ENCODE results near the gene ADCY9.
"Not testable (repeated sequence)": the region's sequence is repeated elsewhere in the genome, so short reads cannot be mapped to it uniquely, and the experiment has no call there.

Gene ADCY9

DNA sequence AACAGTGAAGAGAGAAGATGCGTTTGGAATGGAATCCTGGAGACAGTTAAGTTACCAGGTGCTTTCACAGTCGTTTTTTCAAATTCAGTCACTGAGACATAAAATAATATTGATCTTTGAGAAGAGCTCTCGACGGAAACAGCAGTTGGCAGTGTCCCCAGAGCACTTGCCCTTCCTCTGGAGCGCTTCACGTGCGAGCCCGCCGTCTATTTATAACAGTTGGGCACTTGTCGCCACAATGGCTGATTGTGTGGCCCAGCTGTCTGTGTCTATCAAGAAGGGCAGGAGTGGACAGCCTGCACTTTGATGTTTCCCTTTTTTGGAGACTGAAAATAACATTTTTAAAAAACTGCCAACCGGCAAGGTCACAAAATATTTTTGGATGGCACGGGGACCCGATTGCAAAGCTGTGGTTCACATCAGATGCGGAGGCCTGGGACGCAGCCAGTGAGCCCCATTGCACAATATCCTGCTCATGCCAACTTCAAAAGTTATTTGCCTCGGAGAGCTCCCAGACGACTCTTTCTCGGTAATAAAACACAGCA, 62.9 kb downstream of the ADCY9 start:
- DNase-seq (ENCODE audit: low spot score) = no peak
- TF ChIP-seq CTCF (IDR thresholded peaks at IDR 0.05; ENCODE audit: extremely low read depth, missing control alignments) = no peak

- TF ChIP-seq CTCF (IDR thresholded peaks at IDR 0.05; ENCODE audit: extremely low read depth, missing control alignments) = no peak
- DNase-seq (ENCODE audit: low spot score) = no peak
Observed at GRCh38 chr16:4052801-4053293, 63.4 kb downstream of the ADCY9 start.

- no peak for DNase-seq (ENCODE audit: low spot score)
- no peak for TF ChIP-seq CTCF (IDR thresholded peaks at IDR 0.05; ENCODE audit: extremely low read depth, missing control alignments)
Observed at GRCh38 chr16:4052096-4052495, 64.1 kb downstream of the ADCY9 start.

DNA sequence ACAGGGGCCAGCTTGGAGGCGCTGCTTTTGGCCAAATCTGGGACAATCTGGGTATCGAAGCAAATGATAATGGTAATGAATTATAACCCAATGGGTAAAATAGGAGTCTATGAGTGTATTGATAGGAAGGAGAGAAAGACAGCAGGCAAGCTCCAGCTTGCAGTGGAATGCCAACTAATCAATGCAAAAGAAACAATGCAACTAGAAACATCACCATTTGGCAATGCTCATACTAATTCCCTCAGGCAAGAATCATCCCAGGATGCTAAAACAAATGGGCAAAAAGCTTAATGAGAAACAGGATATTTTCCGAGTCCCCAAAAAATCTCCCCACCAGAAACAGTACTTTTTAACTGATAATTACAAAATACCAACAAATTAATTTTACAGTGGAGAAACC, 64.7 kb downstream of the ADCY9 start:
- no peak for DNase-seq (ENCODE audit: low spot score)
- no peak for TF ChIP-seq CTCF (IDR thresholded peaks at IDR 0.05; ENCODE audit: extremely low read depth, missing control alignments)

DNA sequence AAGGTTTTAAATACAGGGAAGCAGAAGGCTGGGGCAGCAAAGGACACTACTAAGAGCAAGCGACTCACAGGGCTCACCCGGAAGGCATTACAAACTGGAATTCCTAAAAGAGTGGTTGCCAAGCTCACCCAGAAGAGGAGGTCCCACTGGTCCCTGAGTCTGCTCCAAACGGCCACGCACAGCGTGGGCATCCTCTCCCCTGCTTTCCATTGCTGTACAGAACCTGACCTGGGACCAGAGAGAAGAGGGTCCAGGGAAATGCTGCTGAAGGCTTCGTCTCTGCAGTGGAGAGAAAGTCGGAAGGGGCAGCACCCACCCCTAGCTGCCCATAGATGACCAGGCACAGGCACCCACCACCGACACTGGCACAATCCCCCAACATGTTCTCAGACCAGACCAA, 67.2 kb downstream of the ADCY9 start:
- DNase-seq (ENCODE audit: low spot score) = no peak
- TF ChIP-seq CTCF (IDR thresholded peaks at IDR 0.05; ENCODE audit: extremely low read depth, missing control alignments) = no peak

- TF ChIP-seq CTCF (IDR thresholded peaks at IDR 0.05; ENCODE audit: extremely low read depth, missing control alignments) = no peak
- no peak for DNase-seq (ENCODE audit: low spot score)
Observed at GRCh38 chr16:4048481-4048880, 67.8 kb downstream of the ADCY9 start.

- no peak for TF ChIP-seq CTCF (IDR thresholded peaks at IDR 0.05; ENCODE audit: extremely low read depth, missing control alignments)
- DNase-seq (ENCODE audit: low spot score) = no peak
Observed at GRCh38 chr16:4046221-4046620, 70.0 kb downstream of the ADCY9 start.

- not testable (repeated sequence) for DNase-seq (ENCODE audit: low spot score)
Observed at GRCh38 chr16:4045561-4045960, 70.7 kb downstream of the ADCY9 start.
